ENCODE results near the gene SLC25A25. TPM values are rescaled to one million over a fixed set of nuclear protein-coding genes. Genes with fewer than 3 reads are reported as not detected.

SLC25A25 gene
- total RNA-seq, 2 donors from 2014 or later = 26.0 to 33.1 TPM

- intact Hi-C loops (cut with DNase I) = no loop called here
- Histone ChIP-seq H3K4me3 (no peak overlapping the region), H3K27me3 (replicated peaks; ENCODE audit: insufficient read depth) (no peaks in the 10 kb centered on the region), H3K27ac (no peak overlapping the region), H3K9me3 (no peaks in the 10 kb centered on the region), H3K4me1 (replicated peaks) (peaks cover 16% of the 10 kb centered on the region), H3K36me3 (no peaks in the 10 kb centered on the region)
- TF ChIP-seq CTCF (IDR thresholded peaks at IDR 0.05) = no peak
- no peak for TF ChIP-seq POLR2AphosphoS5 (IDR thresholded peaks at IDR 0.05)
- no peak for TF ChIP-seq POLR2A (IDR thresholded peaks at IDR 0.05)
- no peak for DNase-seq (ENCODE audit: low spot score)
- 81% methylated on average over 6 of the region's 6 CpGs for WGBS
Observed at GRCh38 chr9:128059365-128059983, 8.6 kb upstream of the SLC25A25 start.

- TF ChIP-seq POLR2AphosphoS5 (IDR thresholded peaks at IDR 0.05) (no peak), CTCF (IDR thresholded peaks at IDR 0.05) (no peak), POLR2A (IDR thresholded peaks at IDR 0.05) (no peak)
- intact Hi-C loops (cut with DNase I) = no loop called here
- WGBS = 79% methylated on average over 13 of the region's 13 CpGs
- no peak for DNase-seq (ENCODE audit: low spot score)
- no peaks in the 10 kb centered on the region for H3K27me3 ChIP-seq (replicated peaks; ENCODE audit: insufficient read depth)
- H3K4me3 ChIP-seq = no peak overlapping the region
- no peak overlapping the region for H3K27ac ChIP-seq
- no peaks in the 10 kb centered on the region for H3K9me3 ChIP-seq
- H3K36me3 ChIP-seq = no peaks in the 10 kb centered on the region
- peaks cover 6% of the 10 kb centered on the region for H3K4me1 ChIP-seq (replicated peaks)
Observed at GRCh38 chr9:128061275-128061960, 6.6 kb upstream of the SLC25A25 start.

- DNase-seq (ENCODE audit: low spot score) = no peak
- peaks cover 6% of the 10 kb centered on the region for H3K4me1 ChIP-seq (replicated peaks)
- H3K27ac ChIP-seq = no peak overlapping the region
- no peak for TF ChIP-seq CTCF (IDR thresholded peaks at IDR 0.05)
- TF ChIP-seq POLR2A (IDR thresholded peaks at IDR 0.05) = no peak
- TF ChIP-seq POLR2AphosphoS5 (IDR thresholded peaks at IDR 0.05) = no peak
- H3K9me3 ChIP-seq = no peaks in the 10 kb centered on the region
- no peaks in the 10 kb centered on the region for H3K27me3 ChIP-seq (replicated peaks; ENCODE audit: insufficient read depth)
- H3K4me3 ChIP-seq = no peak overlapping the region
- no peaks in the 10 kb centered on the region for H3K36me3 ChIP-seq
- intact Hi-C loops (cut with DNase I) = no loop called here
- 71% methylated on average over 6 of the region's 6 CpGs for WGBS
Observed at GRCh38 chr9:128062279-128062678, 5.8 kb upstream of the SLC25A25 start.

DNA sequence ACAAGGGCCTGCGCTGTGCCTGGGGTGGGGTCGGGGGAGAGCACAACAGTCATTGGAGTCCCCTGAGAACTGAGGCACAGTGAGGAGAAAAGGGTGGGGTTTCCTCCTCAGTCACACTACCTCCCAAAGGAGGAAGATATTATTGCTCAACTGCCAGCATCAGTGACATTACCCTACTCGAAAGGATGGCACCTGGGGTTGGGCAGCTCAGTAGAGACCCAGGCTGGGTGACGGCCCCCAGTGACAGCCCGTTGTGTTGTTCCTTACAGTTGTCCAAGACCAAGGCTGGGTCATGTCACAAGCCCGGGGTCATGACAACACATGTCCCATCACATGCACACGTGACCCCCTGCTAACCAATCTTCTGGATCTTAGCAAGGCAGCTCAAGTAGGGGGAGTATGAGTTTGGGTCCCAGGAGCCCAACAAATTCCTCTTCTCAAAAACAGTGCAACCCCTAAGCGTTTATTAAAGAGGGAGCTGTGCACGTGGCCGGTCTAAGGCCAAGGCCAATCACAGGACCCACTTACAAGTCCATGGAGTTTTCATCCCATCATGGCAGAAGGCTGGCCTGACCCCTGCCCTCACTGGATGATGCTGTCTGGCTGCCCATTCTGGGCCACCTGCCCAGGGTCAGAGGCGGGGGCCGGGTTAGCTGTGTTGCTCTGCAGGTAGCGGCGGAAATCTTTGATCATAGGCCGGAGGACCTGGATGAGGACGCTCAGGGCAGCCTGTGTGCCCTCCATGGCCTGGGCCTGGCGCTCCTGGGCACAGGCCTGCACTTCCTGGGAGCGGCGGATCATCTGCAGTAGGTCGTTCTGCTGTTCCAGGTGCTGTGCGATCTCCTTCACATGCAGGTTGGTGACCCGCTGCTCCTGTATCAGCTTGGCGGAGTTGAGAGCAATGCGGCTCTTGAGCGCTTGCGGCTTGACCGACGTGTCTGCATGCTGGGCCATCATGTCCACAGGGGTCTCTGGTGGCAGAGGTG, 4.9 kb upstream of the SLC25A25 start:
- Histone ChIP-seq H3K9me3 (no peaks in the 10 kb centered on the region), H3K36me3 (no peaks in the 10 kb centered on the region), H3K4me3 (no peak overlapping the region), H3K4me1 (replicated peaks) (peaks cover 6% of the 10 kb centered on the region), H3K27me3 (replicated peaks; ENCODE audit: insufficient read depth) (no peaks in the 10 kb centered on the region), H3K27ac (no peak overlapping the region)
- DNase-seq (ENCODE audit: low spot score) = no peak
- intact Hi-C loops (cut with DNase I) = no loop called here
- 89% methylated on average over 25 of the region's 28 CpGs for WGBS
- TF ChIP-seq CTCF (IDR thresholded peaks at IDR 0.05) (no peak), POLR2AphosphoS5 (IDR thresholded peaks at IDR 0.05) (no peak), POLR2A (IDR thresholded peaks at IDR 0.05) (no peak)

Data from prostate gland (tissue), 2 donors.